OCI-LY7 (cell line): ENCODE results near the gene ZW10. TPM values are rescaled to one million over a fixed set of nuclear protein-coding genes. Genes with fewer than 3 reads are reported as not detected.

Experiments
- BruUV-seq: library from RNA; stranded (reverse); fragments of 400-500 nt; replicated peaks from 2 replicates; lab custom pipeline; 2021; lab: Mats Ljungman, UMichigan
- CTCF ChIA-PET: fragments of 300-600 bp; sonication (Branson Sonifier 250); formaldehyde crosslinking; loops from one replicate; lab custom pipeline; 2022; ENCODE audit warnings: antibody characterized with exemption; ENCODE audit not compliant: unreplicated experiment; lab: Charles Lee
- POLR2A ChIA-PET: fragments of 300-600 bp; sonication (Branson Sonifier 250); formaldehyde crosslinking; loops from one replicate; lab custom pipeline; 2022; ENCODE audit warnings: antibody characterized with exemption; lab: Charles Lee
- DNase-seq: peaks from one replicate; pipeline ENCODE4 v3.0.0-alpha.2; 2015; ENCODE audit warnings: low spot score
- H2AFZ ChIP-seq: fragments of 200-600 bp; sonication (generic), shearing (Covaris generic); 2 replicates; pipeline ENCODE4 v1.6.1; 2014; ENCODE audit warnings: mild to moderate bottlenecking, antibody characterized with exemption, low read length, moderate library complexity
- H3K27ac ChIP-seq: fragments of 200-600 bp; sonication (generic); 2 replicates; pipeline ENCODE4 v1.5.1; 2014; ENCODE audit warnings: mixed run types, low read depth, mild to moderate bottlenecking, moderate library complexity, low read length, inconsistent platforms; ENCODE audit not compliant: poor library complexity, severe bottlenecking
- H3K36me3 ChIP-seq: fragments of 200-600 bp; sonication (generic); 2 replicates; pipeline ENCODE4 v1.6.1; 2014; ENCODE audit warnings: mild to moderate bottlenecking, antibody characterized with exemption, low read length, moderate library complexity, mixed read lengths; ENCODE audit not compliant: insufficient read depth
- H3K4me1 ChIP-seq: fragments of 200-600 bp; sonication (generic); 2 replicates; pipeline ENCODE4 v1.5.1; 2014; ENCODE audit warnings: mild to moderate bottlenecking, low read length; ENCODE audit not compliant: insufficient read depth, poor library complexity, severe bottlenecking
- H3K4me2 ChIP-seq: fragments of 200-600 bp; sonication (generic); 2 replicates; pipeline ENCODE4 v1.6.1; 2014; ENCODE audit warnings: mild to moderate bottlenecking, low read length
- H3K4me3 ChIP-seq: fragments of 200-600 bp; sonication (generic); 2 replicates; pipeline ENCODE4 v1.5.1; 2014; ENCODE audit warnings: mild to moderate bottlenecking, low read depth, low read length; ENCODE audit not compliant: poor library complexity, severe bottlenecking
- H3K79me2 ChIP-seq: fragments of 200-600 bp; sonication (generic); 2 replicates; pipeline ENCODE4 v1.6.1; 2016; ENCODE audit warnings: low read depth, mild to moderate bottlenecking, low read length, moderate library complexity, mixed read lengths; ENCODE audit not compliant: insufficient read depth
- H3K9me2 ChIP-seq: fragments of 200-600 bp; sonication (generic); 2 replicates; pipeline ENCODE4 v1.6.1; 2016; ENCODE audit warnings: mild to moderate bottlenecking, low read length, mixed read lengths; ENCODE audit not compliant: insufficient read depth
- H3K9me3 ChIP-seq: fragments of 200-600 bp; sonication (generic); 2 replicates; pipeline ENCODE4 v1.6.1; 2014; ENCODE audit warnings: mild to moderate bottlenecking, mixed run types, low read length, mixed read lengths
- H4K20me1 ChIP-seq: fragments of 200-600 bp; sonication (generic); 2 replicates; pipeline ENCODE4 v1.6.1; 2014; ENCODE audit warnings: mild to moderate bottlenecking, antibody characterized with exemption, low read length, moderate library complexity, mixed read lengths; ENCODE audit not compliant: insufficient read depth
- EZH2phosphoT487 ChIP-seq: fragments of 200-600 bp; sonication (generic); IDR thresholded peaks from 2 replicates; pipeline ENCODE4 v1.6.1; 2018; ENCODE audit warnings: low read depth, borderline replicate concordance, mild to moderate bottlenecking, mixed run types, antibody characterized with exemption, low read length, moderate library complexity, mixed read lengths
- intact Hi-C: fragments of 100-400 bp; cut with micrococcal nuclease; formaldehyde crosslinking; loops from one replicate; pipeline ENCODE4 v1.10.0; 2022; ENCODE audit not compliant: unreplicated experiment
- total RNA-seq, 2 experiments: library from RNA; depleted of rRNA in 1 of 2; stranded (reverse); fragments of >200 nt in 1 of 2; shearing (Covaris generic) in 1 of 2; gene quantifications; 2 replicates each; pipeline ENCODE4 v1.2.3, GENCODE V29; 2014 to 2022
- TF ChIP-seq, protein P1 (sequence below): fragments of 200-600 bp; sonication (generic); conservative IDR thresholded peaks from 2 replicates; pipeline ENCODE4 v1.5.1; 2014; ENCODE audit warnings: mild to moderate bottlenecking, antibody characterized with exemption, low read length, moderate library complexity, mixed read lengths

ZW10 gene
- total RNA-seq, 2 experiments from 2014 or later, result 18.9 to 19.9 TPM

DNA sequence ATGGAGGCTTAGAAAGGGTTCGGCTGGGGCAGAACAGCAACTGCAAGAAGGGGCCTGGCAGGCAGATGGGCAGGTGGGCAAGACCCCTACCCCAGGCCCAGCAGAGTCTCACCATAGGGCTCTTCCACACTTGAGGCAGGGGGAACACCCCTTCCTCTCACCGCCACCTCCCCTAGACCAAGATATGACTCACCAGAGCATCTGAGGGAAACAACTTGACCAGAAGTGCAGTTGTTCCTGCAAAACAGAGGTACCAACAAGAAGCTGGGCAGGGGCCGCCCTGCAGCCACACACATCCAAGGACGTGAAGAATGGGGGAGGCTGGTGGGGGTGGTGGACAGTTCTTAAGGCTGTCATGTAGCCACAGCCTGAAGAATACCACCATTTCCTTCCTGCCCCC is 78.3 kb downstream of the ZW10 start:
- Histone ChIP-seq H3K9me3 (no peaks in the 10 kb centered on the region), H3K36me3 (no peaks in the 10 kb centered on the region), H4K20me1 (no peaks in the 10 kb centered on the region), H3K4me2 (no peak overlapping the region), H3K27ac (no peak overlapping the region), H3K4me3 (no peak overlapping the region), H3K79me2 (no peaks in the 10 kb centered on the region), H3K4me1 (no peaks in the 10 kb centered on the region), H2AFZ (no peak overlapping the region), H3K9me2 (no peaks in the 10 kb centered on the region)
- TF ChIP-seq EZH2phosphoT487, result no peak
- TF ChIP-seq, protein P1, sequence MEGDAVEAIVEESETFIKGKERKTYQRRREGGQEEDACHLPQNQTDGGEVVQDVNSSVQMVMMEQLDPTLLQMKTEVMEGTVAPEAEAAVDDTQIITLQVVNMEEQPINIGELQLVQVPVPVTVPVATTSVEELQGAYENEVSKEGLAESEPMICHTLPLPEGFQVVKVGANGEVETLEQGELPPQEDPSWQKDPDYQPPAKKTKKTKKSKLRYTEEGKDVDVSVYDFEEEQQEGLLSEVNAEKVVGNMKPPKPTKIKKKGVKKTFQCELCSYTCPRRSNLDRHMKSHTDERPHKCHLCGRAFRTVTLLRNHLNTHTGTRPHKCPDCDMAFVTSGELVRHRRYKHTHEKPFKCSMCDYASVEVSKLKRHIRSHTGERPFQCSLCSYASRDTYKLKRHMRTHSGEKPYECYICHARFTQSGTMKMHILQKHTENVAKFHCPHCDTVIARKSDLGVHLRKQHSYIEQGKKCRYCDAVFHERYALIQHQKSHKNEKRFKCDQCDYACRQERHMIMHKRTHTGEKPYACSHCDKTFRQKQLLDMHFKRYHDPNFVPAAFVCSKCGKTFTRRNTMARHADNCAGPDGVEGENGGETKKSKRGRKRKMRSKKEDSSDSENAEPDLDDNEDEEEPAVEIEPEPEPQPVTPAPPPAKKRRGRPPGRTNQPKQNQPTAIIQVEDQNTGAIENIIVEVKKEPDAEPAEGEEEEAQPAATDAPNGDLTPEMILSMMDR, result no peak
- no TSS peak for BruUV-seq
- intact Hi-C loops, result no loop called here
- no peak for DNase-seq
- ChIA-PET POLR2A (no interaction called here), CTCF (no interaction called here)

DNA sequence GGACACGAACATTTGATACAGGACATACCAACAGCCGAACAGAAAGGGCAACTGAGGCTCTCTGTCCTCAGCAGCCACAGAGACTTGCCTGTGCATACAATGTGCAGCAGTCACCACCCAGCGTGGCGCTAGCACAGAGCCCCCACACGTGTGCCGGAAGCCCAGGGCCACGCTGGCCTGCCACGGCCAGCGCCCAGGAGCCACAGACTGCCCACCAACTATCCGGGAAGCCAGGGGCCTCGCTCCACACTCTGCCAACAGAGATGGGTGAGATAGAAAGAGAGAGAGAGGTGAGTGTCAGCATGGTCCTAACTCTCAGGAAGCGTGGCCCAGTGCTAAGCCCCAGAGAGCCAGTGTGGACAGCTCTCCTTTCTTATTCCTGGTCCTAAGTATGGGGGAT is 79.1 kb downstream of the ZW10 start:
- CTCF ChIA-PET, result no interaction called here
- Histone ChIP-seq H2AFZ (no peak overlapping the region), H3K4me2 (no peak overlapping the region), H3K9me3 (no peaks in the 10 kb centered on the region), H4K20me1 (no peaks in the 10 kb centered on the region), H3K9me2 (no peaks in the 10 kb centered on the region), H3K4me3 (no peak overlapping the region), H3K79me2 (no peaks in the 10 kb centered on the region), H3K4me1 (no peaks in the 10 kb centered on the region), H3K36me3 (no peaks in the 10 kb centered on the region), H3K27ac (no peak overlapping the region)
- BruUV-seq, result no TSS peak
- POLR2A ChIA-PET, result interaction anchor here (0.7 kb wide), 1 partner anchor 521 kb away, joined by 4 read pairs; no protein-coding TSS in a partner anchor
- TF ChIP-seq, protein P1, result no peak
- TF ChIP-seq EZH2phosphoT487, result no peak
- DNase-seq, result no peak
- intact Hi-C loops, result no loop called here

DNA sequence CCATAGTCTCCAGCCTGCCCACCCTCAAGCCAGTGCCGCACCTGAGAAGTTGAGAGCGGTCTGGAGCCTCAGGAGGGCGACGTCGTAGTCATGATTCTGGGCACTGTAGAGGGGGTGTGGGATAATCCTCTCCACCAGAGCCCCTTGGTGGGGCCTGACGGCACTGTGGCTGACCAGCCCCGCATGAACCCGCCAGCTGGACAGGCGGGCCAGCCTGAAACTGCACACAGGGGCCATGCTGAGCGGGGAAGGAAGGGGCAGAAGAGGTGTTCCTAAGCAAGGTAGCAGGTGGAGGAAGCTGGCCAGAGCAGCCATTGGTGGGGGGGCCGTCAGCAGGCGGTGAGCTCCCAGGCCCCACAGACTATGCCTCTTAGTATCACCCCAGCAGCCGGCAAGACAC is 80.5 kb downstream of the ZW10 start:
- H3K27ac ChIP-seq, result no peak overlapping the region
- H4K20me1 ChIP-seq, result no peaks in the 10 kb centered on the region
- H3K4me1 ChIP-seq, result no peaks in the 10 kb centered on the region
- ChIA-PET CTCF (no interaction called here), POLR2A (interaction anchor here (0.6 kb wide), 1 partner anchor 1107 kb away, joined by 4 read pairs; no protein-coding TSS in a partner anchor)
- intact Hi-C loops, result no loop called here
- H3K36me3 ChIP-seq, result no peaks in the 10 kb centered on the region
- H3K79me2 ChIP-seq, result no peaks in the 10 kb centered on the region
- no peaks in the 10 kb centered on the region for H3K9me2 ChIP-seq
- DNase-seq, result no peak
- H2AFZ ChIP-seq, result no peak overlapping the region
- H3K4me3 ChIP-seq, result no peak overlapping the region
- TF ChIP-seq EZH2phosphoT487, result no peak
- TF ChIP-seq, protein P1, result no peak
- BruUV-seq, result no TSS peak
- no peak overlapping the region for H3K4me2 ChIP-seq
- no peaks in the 10 kb centered on the region for H3K9me3 ChIP-seq
